Stimulated activated CD8-positive, alpha-beta memory T cell treated with anti-CD3 and anti-CD28 coated beads, Interleukin-7, amount 100 ng/mL, for 1 hour (primary cell): ENCODE data around the gene SPAG6.

ENCODE experiments used
- DNase-seq, 2 donors: peaks; one replicate each; pipeline ENCODE4 v3.0.0-alpha.2; 2020; ENCODE audit warnings: low read depth in 2 of 2

The SPAG6 gene

DNA sequence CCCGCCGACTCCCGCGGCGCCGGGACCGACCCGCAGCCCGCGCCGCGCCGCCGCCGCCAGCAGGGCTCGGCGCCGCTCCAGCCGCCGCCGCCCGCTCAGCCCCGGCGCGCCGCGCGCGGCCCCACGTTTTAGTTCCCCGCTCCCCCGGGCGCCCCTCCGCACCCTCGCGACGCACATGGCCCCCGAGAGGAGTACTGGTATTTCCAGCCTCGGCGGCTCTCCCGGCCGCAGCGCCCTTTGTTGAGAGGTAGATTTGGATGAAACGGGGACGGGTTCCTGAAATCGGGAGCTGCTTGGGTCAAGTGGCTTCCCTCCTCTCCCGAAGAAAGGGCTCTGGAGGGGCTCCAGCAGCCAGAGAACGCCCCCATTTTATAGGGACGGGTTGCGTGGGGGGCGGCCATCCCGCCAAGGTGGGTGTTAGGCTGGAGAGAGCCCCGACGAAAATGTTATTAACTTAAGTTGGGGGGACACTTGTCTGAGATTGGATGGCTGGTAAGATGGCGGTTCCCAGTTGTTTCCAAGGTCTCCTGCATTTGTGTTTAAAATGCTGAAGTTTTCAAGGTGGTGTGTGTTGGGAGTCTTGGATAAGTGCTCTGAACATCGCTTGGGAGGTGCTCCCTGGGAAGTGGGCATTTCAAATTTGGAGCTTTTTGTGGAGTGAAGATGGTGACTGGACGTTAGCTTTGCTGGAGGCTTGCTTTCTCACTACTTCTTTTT lies 23.2 kb upstream of the SPAG6 start:
- DNase-seq = no peak

DNA sequence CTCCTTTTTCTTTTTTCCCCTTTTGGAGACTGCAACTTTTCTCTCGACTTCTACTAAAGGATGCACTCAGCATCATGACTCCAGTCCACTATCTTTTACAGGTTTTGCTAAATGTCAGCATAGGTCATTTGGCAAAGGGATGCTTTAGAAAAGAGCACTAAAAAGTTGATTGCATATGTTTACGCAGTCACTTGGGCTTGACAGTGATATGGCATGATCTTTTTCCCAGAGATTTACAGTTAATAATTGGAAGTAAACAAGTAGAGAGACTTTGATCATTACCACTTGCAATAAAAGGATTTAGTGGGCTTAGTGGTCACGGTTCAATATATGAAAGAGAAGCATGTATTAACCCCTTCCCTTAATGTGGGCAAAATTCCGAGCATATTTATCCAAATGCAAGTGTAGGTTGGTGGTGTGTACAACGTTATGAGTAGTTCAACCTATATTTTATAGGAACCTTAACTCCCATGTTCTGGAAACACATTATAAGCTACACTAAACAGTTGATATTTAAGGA lies 22.6 kb upstream of the SPAG6 start:
- no peak for DNase-seq

DNA sequence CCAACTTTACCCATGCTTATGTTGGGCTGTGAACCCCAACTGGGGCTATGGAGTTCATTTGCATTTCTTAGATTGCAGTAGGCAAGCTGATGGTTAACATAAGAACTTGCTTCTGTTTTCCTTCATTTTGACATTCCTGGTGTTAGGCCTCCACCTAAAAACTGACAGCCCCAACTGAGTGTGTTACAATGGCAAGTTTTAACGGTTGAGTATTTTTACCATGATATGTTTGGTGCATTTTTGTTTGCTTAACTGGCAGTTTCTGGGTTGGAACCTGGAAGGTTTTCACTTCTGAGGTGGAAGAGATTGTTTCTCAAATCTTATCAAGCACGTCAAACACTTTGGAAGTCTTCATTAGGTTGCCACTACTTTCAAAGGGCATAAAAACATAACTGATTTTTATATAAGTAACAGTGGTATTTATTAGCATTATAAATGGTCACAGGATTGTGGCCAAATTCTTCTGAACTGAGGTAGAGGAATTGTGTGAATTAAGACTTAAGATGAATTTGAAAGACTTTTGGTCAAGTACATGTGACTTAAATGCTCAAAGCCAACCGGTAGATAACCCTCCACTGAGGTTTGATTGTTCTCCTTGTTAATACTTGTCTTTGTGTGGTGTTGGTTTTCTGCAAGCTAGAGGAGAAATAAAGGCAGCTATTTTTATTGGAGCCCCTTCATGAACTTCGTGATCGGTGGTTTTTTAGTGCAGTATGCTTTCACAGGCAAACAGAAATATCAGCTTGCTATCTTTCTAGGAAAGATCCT lies 21.6 kb upstream of the SPAG6 start:
- no peak for DNase-seq

DNA sequence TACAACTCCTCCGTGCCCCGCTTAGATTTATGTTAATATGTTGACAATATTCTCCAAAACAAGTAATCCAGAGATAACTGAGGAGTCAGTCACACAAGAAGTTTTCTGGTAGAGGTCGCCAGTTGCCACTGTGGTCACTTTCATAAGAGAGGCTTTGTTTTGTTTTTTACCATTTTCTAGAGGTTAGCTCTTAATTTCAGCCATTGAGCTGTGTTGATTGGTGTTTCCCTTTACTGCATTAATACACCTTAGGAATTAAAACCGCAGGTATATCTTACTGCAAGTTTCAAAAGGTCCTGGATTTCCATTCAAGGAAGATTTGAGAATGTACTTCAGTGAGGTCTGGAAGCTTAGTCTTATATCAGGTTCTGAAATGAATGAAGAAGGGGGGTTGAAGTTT lies 20.9 kb upstream of the SPAG6 start:
- no peak for DNase-seq

DNA sequence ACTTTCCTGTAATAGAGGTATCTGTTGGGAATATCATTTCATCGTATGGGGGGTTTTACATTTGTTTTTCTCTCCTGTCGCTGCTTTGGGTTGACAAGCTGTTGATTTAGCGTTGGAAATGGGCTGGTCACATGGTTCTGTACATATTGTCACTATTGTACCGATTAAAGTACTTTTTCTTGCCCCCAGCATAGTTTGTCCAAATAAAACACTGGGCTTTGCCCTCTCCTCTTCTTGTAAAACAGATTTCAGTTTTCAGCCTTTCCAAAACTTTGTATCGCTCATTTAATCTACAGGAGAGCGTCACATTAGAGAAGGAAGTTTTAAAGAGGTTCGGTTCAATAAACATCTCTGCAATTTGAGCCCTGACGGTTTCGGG lies 20.4 kb upstream of the SPAG6 start:
- DNase-seq = no peak

DNA sequence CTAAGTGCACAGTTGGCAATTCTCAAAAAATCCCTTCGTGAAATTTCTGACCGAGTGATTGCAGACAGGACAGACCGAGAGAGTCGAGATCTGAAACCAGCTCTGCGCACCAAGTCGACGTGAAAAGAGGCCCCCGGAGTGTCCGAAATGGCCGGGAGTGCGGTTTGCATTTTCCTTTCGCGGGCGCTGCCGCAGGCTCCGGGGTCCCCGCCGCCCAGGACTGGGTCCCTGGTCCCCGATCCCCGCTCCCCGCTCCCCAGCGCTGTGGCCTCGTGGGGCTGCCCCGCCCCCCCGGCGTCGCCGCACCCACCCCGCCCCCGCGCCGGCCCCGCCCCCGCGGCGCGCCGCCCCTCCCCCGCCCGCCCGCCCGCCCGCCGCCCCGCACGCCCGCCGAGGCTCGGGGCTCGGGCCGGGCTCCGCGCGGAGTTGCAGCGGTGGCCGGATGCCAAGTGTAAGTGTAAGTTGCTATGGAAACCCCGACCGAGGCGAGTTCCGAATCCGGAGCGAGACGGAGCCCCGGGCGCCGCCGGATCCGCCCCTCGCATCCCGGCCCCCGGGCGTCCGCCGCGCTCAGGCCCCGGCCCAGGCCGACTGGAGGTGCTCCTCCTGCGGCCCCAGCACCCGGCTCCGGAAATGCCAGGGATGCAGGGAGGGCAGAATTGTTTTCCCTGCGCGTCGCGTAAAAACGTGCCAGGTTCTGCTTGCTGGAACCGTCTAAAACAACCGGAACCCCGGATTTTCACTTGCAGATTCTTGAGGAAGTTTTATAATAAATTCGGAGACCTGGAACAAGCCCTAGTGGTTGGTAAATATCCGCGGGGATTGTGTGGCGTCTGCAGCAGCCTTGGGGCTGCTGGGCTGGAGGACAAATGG lies 19.8 kb upstream of the SPAG6 start:
- no peak for DNase-seq

DNA sequence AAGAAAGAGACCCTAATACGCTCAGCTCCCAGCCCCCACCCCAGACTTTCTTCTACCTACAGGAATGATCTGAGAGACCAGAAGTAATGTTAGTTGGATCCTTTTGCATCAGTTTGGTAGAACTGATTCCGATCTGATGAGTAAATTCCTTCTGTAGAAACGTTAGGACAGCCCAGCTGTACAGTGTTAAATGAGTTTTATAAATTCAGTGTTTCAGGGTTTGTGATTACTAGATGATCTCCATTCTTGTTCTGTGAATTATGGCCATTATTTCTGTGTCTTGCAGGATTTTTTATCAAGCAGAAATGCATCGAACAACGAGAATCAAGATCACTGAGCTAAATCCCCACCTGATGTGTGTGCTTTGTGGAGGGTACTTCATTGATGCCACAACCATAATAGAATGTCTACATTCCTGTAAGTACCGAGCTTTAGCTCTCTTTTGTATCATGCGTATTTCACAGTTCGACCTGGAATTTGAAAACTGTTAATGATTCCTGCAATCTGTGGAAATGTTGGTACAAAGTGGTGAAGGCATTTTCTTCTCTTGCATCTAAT lies 19.1 kb upstream of the SPAG6 start:
- no peak for DNase-seq

DNA sequence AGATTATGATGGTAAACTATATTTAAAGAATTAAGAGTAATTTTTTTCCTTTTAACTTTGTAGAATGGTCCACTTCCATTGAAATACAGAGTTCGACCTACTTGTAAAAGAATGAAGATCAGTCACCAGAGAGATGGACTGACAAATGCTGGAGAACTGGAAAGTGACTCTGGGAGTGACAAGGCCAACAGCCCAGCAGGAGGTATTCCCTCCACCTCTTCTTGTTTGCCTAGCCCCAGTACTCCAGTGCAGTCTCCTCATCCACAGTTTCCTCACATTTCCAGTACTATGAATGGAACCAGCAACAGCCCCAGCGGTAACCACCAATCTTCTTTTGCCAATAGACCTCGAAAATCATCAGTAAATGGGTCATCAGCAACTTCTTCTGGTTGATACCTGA lies 16.1 kb upstream of the SPAG6 start:
- DNase-seq = no peak

DNA sequence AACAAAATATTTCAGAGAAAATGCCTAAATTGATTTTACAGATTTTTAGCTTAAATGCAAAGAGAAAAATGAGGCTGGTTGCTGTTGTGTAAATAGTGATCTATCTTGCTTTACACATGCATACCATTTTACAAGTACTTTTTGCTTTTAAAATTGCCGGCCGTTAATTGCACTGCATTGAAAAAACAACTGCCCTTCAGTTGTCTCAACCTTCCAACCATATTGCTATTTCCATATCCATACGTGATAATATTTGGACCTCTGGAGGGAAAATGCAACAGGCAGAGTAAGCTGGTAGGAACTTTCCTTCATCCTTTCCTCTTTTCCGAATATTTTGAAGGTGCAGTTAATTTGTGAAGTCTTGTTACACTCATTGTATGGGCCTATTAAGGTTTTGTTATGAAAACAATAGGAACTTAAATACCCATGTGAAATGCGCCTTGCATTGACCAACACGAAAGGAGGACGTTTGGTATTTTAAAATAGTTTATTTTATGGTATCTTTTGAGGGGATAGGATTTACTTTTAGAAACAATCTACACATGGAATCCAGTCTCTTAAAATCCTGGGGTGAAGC lies 13.1 kb upstream of the SPAG6 start:
- no peak for DNase-seq

DNA sequence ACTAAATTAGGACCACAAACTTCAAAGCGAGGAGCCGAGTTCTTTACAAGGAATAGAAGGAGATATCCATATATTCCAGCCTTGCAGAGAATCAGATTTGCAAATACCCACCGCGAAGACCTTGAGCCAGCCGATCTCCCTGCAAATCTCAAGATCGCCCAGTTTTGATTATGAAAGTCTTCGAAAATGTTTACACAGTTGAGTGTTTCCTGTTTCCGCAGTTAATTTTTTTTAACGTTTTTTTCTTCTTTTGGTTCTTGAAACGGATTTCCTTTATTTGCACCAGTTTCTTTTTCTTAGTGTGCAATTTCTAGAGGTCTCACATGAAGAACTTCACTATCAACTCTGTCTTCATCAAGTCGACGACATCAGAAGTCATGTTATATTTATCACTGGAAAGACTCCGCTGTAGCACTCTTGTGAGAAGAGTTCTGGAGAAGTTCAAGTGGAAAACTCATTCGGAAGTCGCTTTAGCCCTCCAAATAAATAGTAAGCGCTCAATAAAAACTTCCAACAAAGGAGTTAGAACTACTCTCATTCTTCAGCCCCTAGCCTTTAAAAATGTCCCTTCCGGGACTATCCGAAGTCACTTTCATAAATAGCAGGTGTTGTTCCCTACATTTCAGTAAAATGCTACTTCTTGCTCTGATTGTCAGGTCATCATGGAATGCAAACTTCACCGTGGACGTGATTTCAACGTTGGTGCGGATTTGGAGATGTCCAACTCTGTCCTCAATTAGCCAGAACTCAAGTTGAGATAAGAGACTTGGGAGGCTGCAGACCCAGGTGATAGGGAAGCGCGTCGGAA lies 11.9 kb upstream of the SPAG6 start:
- no peak for DNase-seq

DNA sequence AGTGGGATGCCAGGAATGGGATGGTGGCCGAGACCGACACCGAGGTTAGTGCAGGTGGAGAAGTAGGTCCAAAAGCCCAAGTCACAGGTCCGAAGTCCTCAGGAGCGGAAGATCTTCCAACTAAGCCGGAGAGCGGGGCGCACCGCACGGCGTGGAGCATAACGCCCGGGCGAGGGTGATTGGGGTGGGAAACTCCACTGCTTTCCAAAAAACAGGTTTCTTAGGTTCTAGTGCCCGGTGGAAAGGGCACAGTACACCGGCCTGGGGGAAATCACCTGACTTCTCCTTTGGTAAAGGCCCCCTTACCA lies 11.4 kb upstream of the SPAG6 start:
- DNase-seq = no peak

DNA sequence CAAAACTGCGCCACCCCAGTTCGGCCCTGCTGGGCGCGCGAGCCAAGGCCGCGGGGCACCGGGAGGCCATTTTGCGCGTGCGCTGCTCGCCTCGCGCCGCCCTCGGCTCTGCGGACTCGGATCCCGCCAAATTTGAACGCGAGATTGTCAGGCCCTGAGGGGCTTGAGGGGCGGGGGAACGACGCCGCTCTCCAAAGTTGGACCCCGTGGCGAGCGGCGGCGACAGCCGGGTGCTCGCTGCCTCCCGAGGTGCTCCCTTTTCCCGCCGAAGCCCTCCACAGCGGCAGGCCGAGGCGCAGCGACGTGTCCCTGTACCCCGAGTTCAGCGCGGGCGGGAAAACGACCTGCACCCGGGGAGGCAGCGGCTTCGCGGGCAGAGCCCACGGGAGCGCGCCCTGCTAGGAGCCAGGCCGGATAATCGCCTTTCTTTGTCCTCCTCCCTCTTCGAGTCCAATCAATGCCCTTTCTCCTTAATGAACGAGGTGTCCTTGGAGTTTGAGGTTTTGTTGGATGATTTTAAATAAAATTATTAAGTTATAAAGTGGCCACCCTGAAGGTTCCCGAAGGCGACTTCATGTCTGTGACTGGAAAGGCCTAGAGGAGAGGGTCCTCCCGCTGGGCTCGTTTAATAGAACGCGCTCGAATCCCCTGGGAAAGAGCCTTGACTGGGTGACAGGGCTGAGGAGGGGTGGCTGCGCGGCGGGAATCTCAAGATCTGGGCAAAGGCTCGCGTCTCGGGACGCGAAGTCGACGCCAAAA lies 10.7 kb upstream of the SPAG6 start:
- DNase-seq = no peak

DNA sequence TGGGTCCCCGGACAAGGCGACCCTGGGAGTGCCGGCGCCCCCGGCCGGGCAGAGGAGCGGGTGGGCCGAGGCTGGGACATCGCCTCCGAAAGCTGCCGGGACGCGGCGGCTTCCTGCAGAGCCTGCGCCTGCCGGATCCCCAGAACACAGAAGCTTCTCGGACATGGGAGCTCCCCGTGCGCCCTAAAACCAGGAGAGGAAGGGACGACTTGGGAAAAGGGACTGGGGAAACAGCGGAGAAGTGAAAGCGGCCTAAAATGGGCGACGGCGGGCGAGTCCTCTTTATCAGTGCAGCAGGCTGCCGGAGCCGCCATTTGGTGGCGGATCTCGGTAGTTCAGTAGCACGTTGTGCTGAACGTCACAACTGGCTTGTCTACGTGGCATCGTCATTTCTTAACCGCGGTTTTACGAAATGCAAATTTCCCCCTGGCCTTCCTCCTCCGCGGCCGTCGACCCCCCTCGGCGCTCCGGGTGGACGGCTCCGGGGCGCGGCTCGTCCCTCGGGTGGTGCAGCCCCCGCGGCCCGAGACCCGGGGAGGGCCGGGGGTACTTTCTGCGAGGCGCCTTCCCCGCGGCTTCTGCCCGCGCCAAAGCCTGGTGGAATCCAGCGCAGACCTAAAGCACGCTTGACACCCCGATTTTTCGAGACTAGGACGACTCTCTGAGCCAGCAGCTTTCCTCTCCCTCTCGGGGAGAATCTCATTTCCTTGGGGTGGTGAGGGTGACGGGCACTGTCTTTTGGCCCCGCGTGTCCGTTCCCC lies 9.9 kb upstream of the SPAG6 start:
- DNase-seq = no peak

DNA sequence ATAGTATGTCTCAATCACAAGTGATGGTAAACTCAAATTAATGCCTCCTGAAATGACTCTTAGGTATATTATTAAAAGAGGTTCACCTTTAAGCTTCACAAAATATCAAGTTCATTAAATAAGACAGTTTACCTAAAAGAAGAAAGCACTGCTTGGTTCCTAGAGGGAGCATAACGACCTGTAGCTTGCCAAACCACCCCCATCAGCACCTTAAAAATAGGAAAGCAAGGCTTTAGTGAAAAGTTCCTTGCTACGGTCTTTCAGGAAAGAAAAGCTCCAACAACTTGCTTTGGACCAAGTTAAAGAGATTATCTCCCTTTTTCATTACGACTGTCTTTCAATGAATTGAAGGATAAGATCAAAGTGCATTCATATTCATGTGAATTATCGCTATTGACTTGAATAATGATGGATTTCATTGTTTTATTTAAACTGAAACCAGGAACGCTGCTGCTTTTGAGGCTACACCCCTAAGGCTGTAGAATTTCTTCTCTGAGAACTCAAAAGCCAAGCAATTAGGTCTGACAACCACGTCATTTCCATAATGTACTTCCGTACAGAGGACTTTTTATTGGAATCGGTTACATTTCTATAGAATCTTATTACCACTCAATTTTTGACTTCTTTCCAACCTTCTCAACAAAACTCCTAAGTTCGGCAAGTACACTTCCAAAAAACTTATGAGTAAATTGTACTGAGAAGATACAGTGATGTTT lies 7.0 kb upstream of the SPAG6 start:
- DNase-seq = no peak

DNA sequence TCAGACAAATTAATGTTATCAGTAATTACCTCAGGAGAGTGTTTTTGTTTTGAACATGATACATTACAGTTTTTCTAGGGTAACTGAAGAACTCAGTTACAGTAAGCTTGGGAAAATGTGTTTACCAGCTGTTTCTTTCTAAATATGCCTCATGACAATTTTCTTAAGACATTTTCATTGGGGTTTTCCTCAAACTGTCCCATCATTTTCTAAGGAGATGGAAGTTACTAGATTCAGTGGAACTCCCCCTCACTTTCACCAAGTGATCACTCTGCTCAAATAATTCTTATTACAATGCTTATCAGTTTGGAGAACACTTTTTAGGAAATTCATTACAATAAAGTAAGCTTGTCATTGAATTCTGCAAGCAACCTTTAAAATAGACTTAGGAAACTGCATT lies 6.4 kb upstream of the SPAG6 start:
- DNase-seq = no peak

DNA sequence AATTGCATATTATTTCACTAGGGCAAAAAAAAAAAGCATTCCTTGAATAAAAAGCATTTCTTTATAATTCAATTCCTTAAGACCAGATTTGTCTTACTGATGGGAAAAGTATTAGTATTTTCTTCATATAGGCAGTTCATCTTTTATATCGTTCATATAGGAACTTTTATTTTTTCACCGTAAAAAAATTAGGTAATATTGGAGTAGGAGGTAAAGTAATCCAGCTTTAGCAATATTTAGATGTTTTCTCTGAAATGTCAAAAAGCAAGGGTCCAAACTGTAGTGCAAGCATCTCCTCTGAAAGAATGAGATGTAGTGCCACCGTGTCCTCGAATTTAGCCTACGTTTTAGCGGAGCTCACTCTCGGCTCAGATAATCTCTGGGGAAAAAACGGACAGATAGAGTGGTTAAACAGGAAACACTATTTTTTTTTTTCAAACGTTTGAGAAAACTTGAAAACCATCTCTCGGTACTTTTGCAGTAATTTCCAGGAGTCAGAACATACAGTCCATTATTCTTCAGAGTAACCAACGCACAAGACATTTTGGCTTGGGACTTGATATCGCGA lies 5.5 kb upstream of the SPAG6 start:
- no peak for DNase-seq

DNA sequence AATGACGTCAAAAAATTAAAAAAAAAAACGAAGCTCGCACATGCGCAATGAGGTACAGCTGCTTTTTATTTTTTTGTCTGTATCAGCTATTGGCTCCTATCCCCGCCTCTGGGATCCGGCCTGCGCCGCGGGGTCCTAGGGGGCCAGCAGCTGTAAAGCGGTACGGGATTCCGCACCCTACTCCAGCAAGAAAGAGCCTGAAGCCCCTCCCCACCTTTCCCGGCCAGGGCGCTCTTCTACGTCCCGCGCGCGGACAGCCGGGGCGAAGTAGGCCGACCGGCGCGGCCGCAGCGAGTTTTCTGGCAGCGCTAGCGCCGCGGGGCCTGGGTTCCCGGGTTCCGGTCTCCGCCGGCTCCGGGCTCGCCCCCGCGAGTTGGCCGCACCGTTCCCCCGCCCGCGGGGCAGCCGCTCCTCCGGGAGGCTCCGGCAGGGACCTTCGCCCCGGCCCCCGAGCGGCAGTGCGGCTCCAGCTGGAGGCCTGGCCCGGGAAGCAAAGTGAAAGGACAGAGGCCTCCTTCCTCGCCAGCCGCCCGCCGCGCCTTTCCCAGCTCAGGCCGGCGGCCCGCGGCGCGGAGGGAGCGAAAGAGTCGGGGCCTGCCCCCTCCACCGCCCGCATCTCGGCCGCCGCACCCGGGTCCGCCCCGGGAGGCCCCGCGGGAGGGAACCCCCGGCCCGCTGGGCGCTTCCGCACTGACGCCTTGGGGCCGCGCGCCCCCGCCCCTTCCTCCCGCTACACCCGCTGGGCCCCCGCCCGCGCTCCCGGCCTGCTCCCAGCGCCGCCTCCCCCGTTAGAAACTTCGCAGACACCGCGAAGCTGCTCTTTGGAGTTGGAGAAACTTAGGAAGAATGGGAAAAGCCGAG lies 4.7 kb upstream of the SPAG6 start:
- no peak for DNase-seq
